D341Med (cell line): Measurements from ENCODE around the gene HHAT.

Source experiments
- DNase-seq: peaks from one replicate; pipeline ENCODE4 v3.0.0; 2012; ENCODE audit warnings: low spot score

Gene HHAT

GRCh38 chr1:210441028-210441427, 112.3 kb downstream of the HHAT start:
- DNase-seq, result no peak

GRCh38 chr1:210445485-210445884, 116.8 kb downstream of the HHAT start:
- DNase-seq, result no peak

- DNase-seq, result no peak
These were observed 117.2 kb downstream of the HHAT start for GRCh38 chr1:210445931-210446330.

- peak; percentile 66 for DNase-seq
These were observed 117.8 kb downstream of the HHAT start for GRCh38 chr1:210446479-210446878.

- no peak for DNase-seq
These were observed 118.9 kb downstream of the HHAT start for GRCh38 chr1:210447456-210448057.

DNA sequence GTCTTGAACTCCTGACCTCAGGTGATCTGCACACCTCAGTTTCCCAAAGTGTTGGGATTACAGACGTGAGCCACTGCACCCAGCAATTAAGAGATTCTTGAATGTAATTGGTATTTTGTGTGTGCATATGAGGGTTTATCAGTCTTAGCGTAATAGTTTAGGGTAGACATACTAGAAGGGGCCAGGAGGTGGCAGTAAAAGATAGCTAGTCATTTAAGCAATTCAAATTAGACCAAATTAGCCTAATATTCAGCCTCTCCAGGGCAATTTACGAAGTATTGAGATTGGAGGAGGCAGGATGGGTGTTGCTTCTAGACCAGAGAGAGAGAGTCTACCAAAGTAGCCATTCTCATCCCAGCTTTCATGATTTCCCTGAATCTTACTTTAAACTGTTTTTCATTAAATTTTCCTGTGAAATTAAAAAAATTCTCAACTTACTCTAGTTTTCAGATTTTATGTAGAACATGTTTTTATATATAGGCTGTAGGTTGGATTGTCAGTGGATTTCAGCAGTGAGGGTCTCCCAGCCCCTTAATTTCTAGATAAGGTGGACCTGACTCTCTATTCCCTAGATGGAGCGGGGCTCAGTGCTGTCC, 119.7 kb downstream of the HHAT start:
- DNase-seq, result peak; percentile 66

GRCh38 chr1:210455840-210456603, 127.3 kb downstream of the HHAT start:
- no peak for DNase-seq

- DNase-seq, result no peak
These were observed 128.1 kb downstream of the HHAT start for GRCh38 chr1:210456731-210457255.

GRCh38 chr1:210457568-210457967, 128.9 kb downstream of the HHAT start:
- DNase-seq, result no peak

DNA sequence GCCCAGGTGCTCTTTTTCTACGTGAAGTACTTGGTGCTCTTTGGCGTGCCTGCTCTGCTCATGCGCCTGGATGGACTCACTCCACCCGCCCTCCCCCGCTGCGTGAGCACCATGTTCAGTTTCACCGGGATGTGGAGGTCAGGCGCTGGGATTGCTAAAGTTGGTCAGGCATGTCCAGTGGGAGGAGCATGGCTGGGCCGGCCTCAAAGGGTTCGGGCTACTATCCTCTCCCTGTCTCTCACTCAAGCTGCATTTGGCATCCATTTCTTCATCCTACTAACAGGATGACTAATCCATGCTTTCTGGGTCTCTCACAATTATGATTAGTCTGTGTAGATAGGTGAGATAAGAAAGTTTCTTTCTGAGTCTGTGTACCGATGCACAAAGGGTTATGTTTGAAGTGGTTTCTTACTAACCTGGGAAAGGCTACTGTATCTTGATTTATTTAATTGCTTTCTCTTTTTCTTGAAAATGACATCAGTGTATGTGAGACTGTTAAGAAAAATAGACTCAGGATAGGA, 135.9 kb downstream of the HHAT start:
- DNase-seq, result no peak

- no peak for DNase-seq
These were observed 136.4 kb downstream of the HHAT start for GRCh38 chr1:210465150-210465549.

DNA sequence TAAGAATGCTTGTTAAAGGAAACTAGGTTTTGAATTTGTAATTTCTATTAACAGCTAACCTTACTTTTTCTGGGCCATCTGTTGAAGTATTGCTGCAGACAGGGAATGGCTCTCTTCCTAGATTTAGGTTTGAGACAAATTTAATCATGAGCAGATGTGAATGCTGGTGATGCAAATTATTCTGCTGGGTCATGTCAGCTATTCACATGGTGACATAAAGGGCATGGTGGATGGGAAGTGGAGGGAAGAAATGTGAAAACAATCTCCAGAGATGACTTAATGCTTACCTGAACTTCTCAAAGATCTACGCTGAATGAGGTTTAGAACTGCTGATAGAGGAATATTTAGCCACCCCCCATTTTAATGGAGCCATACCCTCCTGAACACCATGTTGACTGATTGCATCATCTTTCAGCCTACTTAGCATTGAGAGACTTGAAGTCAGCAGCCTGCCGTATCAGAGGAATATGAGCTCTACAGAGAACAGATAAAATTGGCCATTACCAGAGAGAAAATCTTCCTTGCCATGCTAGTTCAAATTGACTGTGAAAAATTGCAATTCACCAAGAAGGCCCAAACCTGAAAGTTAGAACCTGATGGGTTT, 138.8 kb downstream of the HHAT start:
- no peak for DNase-seq

DNA sequence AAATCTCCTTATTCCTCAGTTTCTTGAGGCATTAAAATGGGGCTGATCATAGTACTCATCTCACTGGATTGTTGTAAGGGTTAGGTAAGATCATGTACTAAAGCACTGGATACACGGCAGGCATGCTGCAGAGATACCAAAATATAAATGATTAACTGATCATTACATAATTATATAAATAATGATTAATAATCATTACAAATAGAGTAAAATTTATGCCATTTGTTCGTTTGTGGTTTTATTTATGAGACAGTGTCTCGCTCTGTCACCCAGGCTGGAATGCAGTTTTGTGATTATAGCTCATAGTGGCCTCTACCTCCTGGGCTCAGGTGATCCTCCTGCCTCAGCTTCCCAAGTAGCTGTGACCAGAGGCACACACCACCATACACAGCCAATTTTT, 140.7 kb downstream of the HHAT start:
- DNase-seq, result no peak

DNA sequence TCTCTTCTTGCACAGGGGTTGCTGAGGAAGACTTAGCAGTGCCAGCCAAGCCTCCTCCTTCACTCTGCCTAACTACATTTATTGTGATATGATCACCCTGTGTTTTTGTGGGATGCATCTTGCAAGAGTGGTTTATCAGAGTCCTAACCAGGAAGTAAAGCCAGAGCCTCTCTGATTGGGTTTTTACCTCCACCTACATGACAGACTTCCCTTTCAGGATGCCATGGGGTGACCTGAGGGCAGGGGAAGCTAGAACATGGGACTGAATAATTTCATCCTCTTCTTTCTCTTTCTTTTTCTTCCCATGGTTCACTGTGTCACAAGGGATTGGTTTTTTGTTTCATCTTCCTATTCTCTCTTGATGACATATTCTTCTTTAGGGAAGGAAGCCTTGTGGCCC, 146.6 kb downstream of the HHAT start:
- DNase-seq, result peak; percentile 34

DNA sequence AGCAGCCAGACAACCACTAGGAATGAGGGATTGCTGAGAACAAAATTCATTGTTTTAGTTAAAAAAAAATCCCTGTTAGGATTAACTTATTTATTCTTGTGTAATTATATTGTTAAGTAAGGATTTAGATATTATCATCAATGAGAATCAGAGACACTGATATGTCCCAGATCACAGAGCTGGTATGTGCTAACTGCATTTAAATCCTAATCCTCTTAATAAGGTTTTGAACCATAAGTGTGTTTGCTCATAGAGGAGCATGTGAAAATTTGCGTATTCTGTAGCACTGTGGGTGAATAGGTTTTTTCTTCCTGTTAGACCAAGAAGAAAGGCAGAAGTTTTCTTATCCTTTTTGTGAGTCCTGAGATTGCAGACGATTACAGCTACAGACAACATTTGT, 147.1 kb downstream of the HHAT start:
- DNase-seq, result peak; percentile 49

GRCh38 chr1:210476730-210477129, 148.0 kb downstream of the HHAT start:
- DNase-seq, result no peak

DNA sequence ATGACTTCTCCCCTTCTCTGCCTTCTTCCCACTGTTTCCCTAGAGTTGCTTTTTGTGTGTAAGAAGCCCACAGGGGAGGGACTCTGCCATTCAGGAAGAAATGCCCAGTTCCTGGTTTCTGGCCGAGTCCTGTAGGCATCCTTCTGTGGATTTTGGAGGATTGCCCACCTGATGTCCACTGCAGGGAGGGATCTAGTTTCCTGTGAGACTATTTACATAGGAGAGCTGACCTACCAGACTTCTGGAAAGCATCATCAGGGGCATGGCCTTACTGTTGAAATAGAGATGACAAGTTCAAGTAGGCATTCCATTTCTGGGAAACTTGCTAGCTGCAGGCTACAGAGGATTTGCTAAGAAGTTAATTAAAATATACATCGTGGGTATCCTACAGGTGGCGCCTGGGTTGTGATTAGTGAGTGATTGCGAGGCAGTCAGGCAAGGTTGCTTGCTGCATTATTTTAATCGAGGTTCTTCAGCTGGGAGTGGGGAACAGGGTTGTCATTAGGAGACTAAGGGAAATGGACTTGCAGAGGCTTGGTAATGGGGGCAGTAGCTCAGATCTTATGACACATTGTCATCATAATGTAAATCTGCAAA, 148.7 kb downstream of the HHAT start:
- DNase-seq, result no peak

DNA sequence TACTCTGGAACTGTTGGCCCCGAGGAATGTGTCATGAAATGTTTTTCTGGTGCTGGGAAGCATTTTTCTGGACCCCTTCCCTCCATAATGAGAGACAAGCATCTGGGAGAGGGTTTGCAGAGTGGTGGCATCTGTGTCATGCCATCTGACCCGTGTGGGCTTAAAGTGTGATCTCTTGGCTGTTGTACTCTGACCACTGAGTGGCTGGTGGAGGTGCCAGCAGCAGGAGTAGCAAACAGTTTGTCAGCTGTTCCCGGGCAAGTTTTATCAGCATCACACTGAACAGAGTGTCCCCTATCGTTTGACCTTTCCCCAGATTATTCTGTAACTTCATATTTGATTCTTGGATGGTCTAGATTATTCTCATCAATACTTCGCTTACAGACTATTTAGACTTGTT, 150.1 kb downstream of the HHAT start:
- no peak for DNase-seq

DNA sequence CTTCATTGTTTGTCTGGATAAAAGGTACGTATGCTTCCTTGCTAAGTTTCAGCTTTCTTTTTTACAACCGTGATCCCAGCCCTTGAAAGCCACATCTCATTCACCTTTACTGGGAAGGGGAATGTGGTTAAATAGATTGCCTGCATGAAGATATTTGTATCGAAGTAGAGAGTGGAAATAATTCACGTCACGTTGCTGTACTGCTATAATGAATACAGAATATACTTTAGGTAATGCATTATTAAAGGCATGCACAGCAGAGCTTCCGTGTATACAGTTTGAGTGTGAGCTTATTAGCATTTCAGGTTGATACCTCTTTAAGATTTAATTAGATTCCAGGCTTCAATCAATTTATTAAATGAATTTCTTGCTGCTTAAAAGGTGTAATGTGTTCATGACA, 153.8 kb downstream of the HHAT start:
- no peak for DNase-seq

- no peak for DNase-seq
These were observed 154.4 kb downstream of the HHAT start for GRCh38 chr1:210482945-210483617.

GRCh38 chr1:210483821-210484220, 155.1 kb downstream of the HHAT start:
- no peak for DNase-seq

GRCh38 chr1:210487021-210487420, 158.3 kb downstream of the HHAT start:
- no peak for DNase-seq
